ENCODE data around the gene RPRD1B. TPM values are rescaled to one million over a fixed set of nuclear protein-coding genes. Genes with fewer than 3 reads are reported as not detected.
A peak's percentile ranks its signal among the peaks of the same experiment; 100 is the strongest.

RPRD1B gene
- total RNA-seq, 1 experiment from 2014 or later, result 43.6 TPM

DNA sequence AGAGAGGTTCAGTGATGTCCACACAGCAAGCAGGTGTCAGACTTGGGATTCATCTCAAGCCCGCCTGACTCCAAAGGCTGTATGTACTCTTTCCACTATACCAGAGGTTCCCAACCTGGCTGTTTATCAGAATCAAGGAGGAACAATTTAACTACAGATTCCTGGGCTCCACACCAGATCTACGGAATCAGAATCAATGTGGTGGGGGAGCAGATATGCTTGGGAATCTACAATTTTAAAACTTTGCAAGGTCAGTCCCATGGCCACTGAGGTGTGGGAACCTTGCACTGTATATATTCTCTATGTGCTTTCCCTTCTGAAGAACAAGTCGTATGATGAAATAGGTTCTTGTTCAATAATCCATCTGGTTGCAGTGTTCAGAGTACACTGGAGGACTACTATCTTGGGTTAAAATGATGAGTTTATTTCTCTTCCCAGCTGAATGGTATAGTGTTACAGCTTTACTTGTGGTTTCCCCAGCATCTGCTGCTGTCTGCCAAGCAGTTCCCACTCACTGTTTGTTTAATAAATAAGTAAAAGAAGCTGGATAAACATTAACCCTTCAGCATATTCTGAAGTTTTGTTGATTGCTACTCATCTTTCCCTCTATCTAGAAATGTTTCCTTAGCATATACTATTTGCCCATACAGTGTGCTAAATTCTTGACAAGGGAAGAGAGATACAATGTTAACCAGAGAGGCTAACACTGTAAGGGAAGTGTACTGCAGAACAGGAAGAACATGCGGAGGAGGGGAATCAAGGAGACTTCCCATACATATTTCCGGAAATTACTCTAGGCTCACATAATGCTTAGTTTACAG, 10.2 kb upstream of the RPRD1B start:
- no peaks in the 10 kb centered on the region; the same call in 1 of the 2 replicates for H3K9me3 ChIP-seq (ENCODE audit: low read length)
- H3K27ac ChIP-seq (ENCODE audit: low read length), result peak overlapping the region; percentile 45

DNA sequence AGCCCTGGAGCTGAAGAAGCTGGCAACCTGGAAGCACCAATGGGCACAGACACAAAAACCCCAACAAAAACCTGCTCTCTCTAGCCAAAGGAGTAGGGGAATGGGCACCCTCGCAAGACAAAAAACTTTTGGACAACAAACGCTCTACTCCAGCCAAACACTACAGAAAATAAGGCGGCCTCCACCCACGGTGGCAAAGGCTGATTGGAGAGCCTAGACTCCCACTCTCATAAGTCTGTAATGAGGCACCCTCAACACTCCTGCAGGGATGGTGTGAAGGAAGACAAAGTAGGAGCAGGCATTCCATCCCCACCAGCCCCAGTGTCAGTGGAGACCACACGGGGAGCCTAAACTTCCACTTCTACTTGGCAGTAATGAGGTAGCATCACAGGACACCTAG, 9.1 kb upstream of the RPRD1B start:
- peaks cover 8% of the 10 kb centered on the region for H3K36me3 ChIP-seq (ENCODE audit: low read depth, low read length)
- CTCF ChIA-PET, result interaction anchor here (0.6 kb wide), 1 partner anchor 19 kb away, joined by 3 read pairs; no protein-coding TSS in a partner anchor
- peaks cover 42% of the 10 kb centered on the region for H3K4me1 ChIP-seq (ENCODE audit: insufficient read depth, low read length)

More for the DNA sequence above, 10.2 kb upstream of the RPRD1B start:
- Histone ChIP-seq H3K27me3 (ENCODE audit: low read length) (no peaks in the 10 kb centered on the region), H2AFZ (ENCODE audit: low read length) (no peak overlapping the region), H3K4me3 (ENCODE audit: low read length) (no peak overlapping the region), H3K9ac (ENCODE audit: low read length) (no peak overlapping the region), H3K36me3 (ENCODE audit: low read depth, low read length) (peaks cover 19% of the 10 kb centered on the region), H4K20me1 (ENCODE audit: low read length) (peaks cover 18% of the 10 kb centered on the region), H3K79me2 (ENCODE audit: low read length) (peaks cover 90% of the 10 kb centered on the region), H3K4me2 (ENCODE audit: low read length) (peak overlapping the region; percentile 59), H3K4me1 (ENCODE audit: insufficient read depth, low read length) (peaks cover 42% of the 10 kb centered on the region), H3K9me2 (replicated peaks; ENCODE audit: low read length) (no peaks in the 10 kb centered on the region), H3F3A (ENCODE audit: low read length, unreplicated experiment) (peaks cover 4% of the 10 kb centered on the region)
- TF ChIP-seq EZH2 (IDR thresholded peaks at IDR 0.05; ENCODE audit: low read length, unreplicated experiment), result no peak
- TF ChIP-seq EZH2phosphoT487 (IDR thresholded peaks at IDR 0.05; ENCODE audit: borderline replicate concordance, low read length), result no peak
- TF ChIP-seq, protein P1, sequence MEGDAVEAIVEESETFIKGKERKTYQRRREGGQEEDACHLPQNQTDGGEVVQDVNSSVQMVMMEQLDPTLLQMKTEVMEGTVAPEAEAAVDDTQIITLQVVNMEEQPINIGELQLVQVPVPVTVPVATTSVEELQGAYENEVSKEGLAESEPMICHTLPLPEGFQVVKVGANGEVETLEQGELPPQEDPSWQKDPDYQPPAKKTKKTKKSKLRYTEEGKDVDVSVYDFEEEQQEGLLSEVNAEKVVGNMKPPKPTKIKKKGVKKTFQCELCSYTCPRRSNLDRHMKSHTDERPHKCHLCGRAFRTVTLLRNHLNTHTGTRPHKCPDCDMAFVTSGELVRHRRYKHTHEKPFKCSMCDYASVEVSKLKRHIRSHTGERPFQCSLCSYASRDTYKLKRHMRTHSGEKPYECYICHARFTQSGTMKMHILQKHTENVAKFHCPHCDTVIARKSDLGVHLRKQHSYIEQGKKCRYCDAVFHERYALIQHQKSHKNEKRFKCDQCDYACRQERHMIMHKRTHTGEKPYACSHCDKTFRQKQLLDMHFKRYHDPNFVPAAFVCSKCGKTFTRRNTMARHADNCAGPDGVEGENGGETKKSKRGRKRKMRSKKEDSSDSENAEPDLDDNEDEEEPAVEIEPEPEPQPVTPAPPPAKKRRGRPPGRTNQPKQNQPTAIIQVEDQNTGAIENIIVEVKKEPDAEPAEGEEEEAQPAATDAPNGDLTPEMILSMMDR (conservative IDR thresholded peaks at IDR 0.05; ENCODE audit: low read depth, low read length), result no peak
- DNase-seq (peak; percentile 61), ATAC-seq (peak; percentile 87)
- intact Hi-C loops (cut with micrococcal nuclease), result loop anchor here (1.0 kb wide), 1 partner anchor 22 kb away; no protein-coding TSS in a partner anchor
- ChIA-PET POLR2A (ENCODE audit: unreplicated experiment) (interaction anchor here (0.7 to 0.8 kb wide), 3 partner anchors 11 to 458 kb away, joined by 3 to 5 read pairs (median 3); no protein-coding TSS in a partner anchor), CTCF (interaction anchor here (0.6 kb wide), 1 partner anchor 20 kb away, joined by 3 read pairs; no protein-coding TSS in a partner anchor)
- no TSS peak for BruUV-seq (replicated peaks)

More for the DNA sequence above, 9.1 kb upstream of the RPRD1B start:
- ATAC-seq (no peak), DNase-seq (no peak)
- Histone ChIP-seq H3K27ac (ENCODE audit: low read length) (0 out of 2 replicates have a peak overlapping the region, but pooled peaks have one; percentile 9), H3K4me2 (ENCODE audit: low read length) (no peak overlapping the region), H3F3A (ENCODE audit: low read length, unreplicated experiment) (peaks cover 4% of the 10 kb centered on the region), H3K27me3 (ENCODE audit: low read length) (no peaks in the 10 kb centered on the region), H3K9ac (ENCODE audit: low read length) (no peak overlapping the region), H3K9me3 (ENCODE audit: low read length) (no peaks in the 10 kb centered on the region), H3K9me2 (replicated peaks; ENCODE audit: low read length) (no peaks in the 10 kb centered on the region), H3K79me2 (ENCODE audit: low read length) (peaks cover 90% of the 10 kb centered on the region), H2AFZ (ENCODE audit: low read length) (no peak overlapping the region), H4K20me1 (ENCODE audit: low read length) (peaks cover 18% of the 10 kb centered on the region), H3K4me3 (ENCODE audit: low read length) (no peak overlapping the region)
- POLR2A ChIA-PET (ENCODE audit: unreplicated experiment), result interaction anchor here (0.7 to 0.8 kb wide), 2 partner anchors 10 to 18 kb away, joined by 3 read pairs; no protein-coding TSS in a partner anchor
- no TSS peak for BruUV-seq (replicated peaks)
- no peak for TF ChIP-seq EZH2 (IDR thresholded peaks at IDR 0.05; ENCODE audit: low read length, unreplicated experiment)
- TF ChIP-seq, protein P1 (conservative IDR thresholded peaks at IDR 0.05; ENCODE audit: low read depth, low read length), result no peak
- intact Hi-C loops (cut with micrococcal nuclease), result no loop called here
